MCF 10A (cell line): Measurements from ENCODE around the gene PTPRF. TPM values are rescaled to one million over a fixed set of nuclear protein-coding genes. Genes with fewer than 3 reads are reported as not detected.
"Not testable (repeated sequence)": the region's sequence is repeated elsewhere in the genome, so short reads cannot be mapped to it uniquely, and the experiment has no call there.

ENCODE experiments used
- BruUV-seq: library from RNA; stranded (reverse); fragments of 400-500 nt; replicated peaks from 2 replicates; lab custom pipeline; 2021; lab: Mats Ljungman, UMichigan
- CTCF ChIA-PET: fragments of 300-600 bp; sonication (Branson Sonifier 250); formaldehyde crosslinking; extraction: SDS; loops from one replicate; lab custom pipeline; 2021; ENCODE audit warnings: antibody characterized with exemption, inconsistent platforms; lab: Yijun Ruan, JAX
- POLR2A ChIA-PET: fragments of 300-600, 350-650 bp; sonication (Branson Sonifier 250); formaldehyde crosslinking; extraction: SDS; loops from one replicate; lab custom pipeline; 2020; ENCODE audit warnings: antibody characterized with exemption, inconsistent platforms; lab: Yijun Ruan, JAX
- DNase-seq: peaks from one replicate; pipeline ENCODE4 v3.0.0-alpha.2; 2018; ENCODE audit not compliant: unreplicated experiment
- H3K27ac Mint-ChIP-seq: one replicate; pipeline ENCODE4 v1.8.0; 2022; ENCODE audit warnings: mild to moderate bottlenecking, low read depth, mixed read lengths; ENCODE audit not compliant: unreplicated experiment
- H3K27me3 Mint-ChIP-seq: one replicate; pipeline ENCODE4 v1.8.0; 2022; ENCODE audit warnings: mixed read lengths; ENCODE audit not compliant: insufficient read depth, unreplicated experiment
- H3K36me3 Mint-ChIP-seq: one replicate; pipeline ENCODE4 v1.8.0; 2022; ENCODE audit warnings: mild to moderate bottlenecking, moderate library complexity, mixed read lengths; ENCODE audit not compliant: insufficient read depth, unreplicated experiment
- H3K4me1 Mint-ChIP-seq: one replicate; pipeline ENCODE4 v1.8.0; 2022; ENCODE audit warnings: mixed read lengths; ENCODE audit not compliant: insufficient read depth, unreplicated experiment
- H3K4me3 Mint-ChIP-seq: one replicate; pipeline ENCODE4 v1.8.0; 2022; ENCODE audit warnings: mild to moderate bottlenecking, moderate library complexity, mixed read lengths; ENCODE audit not compliant: unreplicated experiment
- H3K9me3 Mint-ChIP-seq: one replicate; pipeline ENCODE4 v1.8.0; 2022; ENCODE audit warnings: mixed read lengths; ENCODE audit not compliant: unreplicated experiment
- CTCF ChIP-seq: fragments of 200-600 bp; IDR thresholded peaks from one replicate; pipeline ENCODE4 v1.8.0; 2022; ENCODE audit warnings: antibody characterized with exemption, mild to moderate bottlenecking; ENCODE audit not compliant: unreplicated experiment
- intact Hi-C: fragments of 100-400 bp; cut with micrococcal nuclease; formaldehyde crosslinking; loops from 2 replicates; pipeline ENCODE4 v1.14.1; 2022
- total RNA-seq: library from RNA; stranded (reverse); gene quantifications from 2 replicates; pipeline ENCODE4 v1.2.3, GENCODE V29; 2022

Gene PTPRF
- total RNA-seq, 1 experiment from 2014 or later: 67.2 TPM

GRCh38 chr1:43548285-43549271 lies 17.9 kb downstream of the PTPRF start:
- H3K27me3 Mint-ChIP-seq: no peaks in the 10 kb centered on the region
- ChIA-PET CTCF (interaction anchor here (0.6 to 1.9 kb wide), 3 partner anchors 22 to 457 kb away, joined by 3 to 8 read pairs (median 3); no protein-coding TSS in a partner anchor), POLR2A (interaction anchor here (0.6 to 3.8 kb wide), 10 partner anchors 10 to 514 kb away, joined by 3 to 30 read pairs (median 3); partner anchors contain the start of genes CFAP57, EBNA1BP2, KDM4A and PTPRF)
- peaks cover 14% of the 10 kb centered on the region for H3K4me1 Mint-ChIP-seq
- intact Hi-C loops: no loop called here
- H3K9me3 Mint-ChIP-seq: no peaks in the 10 kb centered on the region
- no peak for TF ChIP-seq CTCF
- DNase-seq: peak; percentile 82
- no peak overlapping the region for H3K4me3 Mint-ChIP-seq
- peaks cover 4% of the 10 kb centered on the region for H3K36me3 Mint-ChIP-seq
- no peak overlapping the region for H3K27ac Mint-ChIP-seq
- BruUV-seq: no TSS peak

- DNase-seq, intact Hi-C loops, H3K9me3 Mint-ChIP-seq, H3K27me3 Mint-ChIP-seq, H3K27ac Mint-ChIP-seq, BruUV-seq, H3K36me3 Mint-ChIP-seq: not testable (repeated sequence)
- POLR2A ChIA-PET: interaction anchor here (0.6 to 3.8 kb wide), 9 partner anchors 8 to 396 kb away, joined by 3 to 30 read pairs (median 3); partner anchors contain the start of genes CFAP57, EBNA1BP2, KDM4A and PTPRF
- Mint-ChIP-seq H3K4me1 (peaks cover 14% of the 10 kb centered on the region), H3K4me3 (peak overlapping the region; percentile 54)
- CTCF ChIA-PET: interaction anchor here (0.6 to 1.9 kb wide), 4 partner anchors 22 to 90 kb away, joined by 3 to 8 read pairs (median 4); no protein-coding TSS in a partner anchor
Observed at GRCh38 chr1:43549394-43549793, 18.7 kb downstream of the PTPRF start.

- no TSS peak for BruUV-seq
- Mint-ChIP-seq H3K27me3 (no peaks in the 10 kb centered on the region), H3K27ac (no peak overlapping the region), H3K4me1 (peaks cover 14% of the 10 kb centered on the region), H3K36me3 (peaks cover 4% of the 10 kb centered on the region), H3K4me3 (peak overlapping the region; percentile 63), H3K9me3 (no peaks in the 10 kb centered on the region)
- intact Hi-C loops: no loop called here
- POLR2A ChIA-PET: interaction anchor here (0.6 to 3.8 kb wide), 10 partner anchors 9 to 1090 kb away, joined by 3 to 30 read pairs (median 3); partner anchors contain the start of gene KDM4A
- peak; percentile 84 for DNase-seq
- TF ChIP-seq CTCF: no peak
- CTCF ChIA-PET: interaction anchor here (0.6 to 1.9 kb wide), 5 partner anchors 23 to 539 kb away, joined by 3 to 8 read pairs (median 4); no protein-coding TSS in a partner anchor
Observed at GRCh38 chr1:43549921-43550597, 19.4 kb downstream of the PTPRF start.

- CTCF ChIA-PET: interaction anchor here (0.7 to 1.9 kb wide), 2 partner anchors 19 to 24 kb away, joined by 5 to 8 read pairs; no protein-coding TSS in a partner anchor
- BruUV-seq: no TSS peak
- H3K9me3 Mint-ChIP-seq: no peaks in the 10 kb centered on the region
- no peak overlapping the region for H3K27ac Mint-ChIP-seq
- intact Hi-C loops: no loop called here
- H3K27me3 Mint-ChIP-seq: no peaks in the 10 kb centered on the region
- H3K4me1 Mint-ChIP-seq: peaks cover 14% of the 10 kb centered on the region
- no peak for TF ChIP-seq CTCF
- no peak for DNase-seq
- peak overlapping the region; percentile 63 for H3K4me3 Mint-ChIP-seq
- peaks cover 6% of the 10 kb centered on the region for H3K36me3 Mint-ChIP-seq
- POLR2A ChIA-PET: interaction anchor here (0.6 to 3.8 kb wide), 5 partner anchors 29 to 1090 kb away, joined by 3 to 30 read pairs (median 3); partner anchors contain the start of gene KDM4A
Observed at GRCh38 chr1:43550598-43551246, 20.0 kb downstream of the PTPRF start.
